Mucosa of gallbladder (tissue), 1 donor: Measurements from ENCODE around the gene C2CD2. TPM values are rescaled to one million over a fixed set of nuclear protein-coding genes. Genes with fewer than 3 reads are reported as not detected.

Source experiments
- DNase-seq: peaks from one replicate; pipeline ENCODE4 v3.0.0-alpha.2; 2020; ENCODE audit warnings: low spot score
- total RNA-seq: library from RNA; stranded (reverse); gene quantifications from one replicate; pipeline ENCODE4 v1.2.1, GENCODE V29; 2021
- donor health status: DM: no; HTN: no; CAD: no.

The C2CD2 gene
- total RNA-seq, 1 donor from 2014 or later: 30.8 TPM

DNA sequence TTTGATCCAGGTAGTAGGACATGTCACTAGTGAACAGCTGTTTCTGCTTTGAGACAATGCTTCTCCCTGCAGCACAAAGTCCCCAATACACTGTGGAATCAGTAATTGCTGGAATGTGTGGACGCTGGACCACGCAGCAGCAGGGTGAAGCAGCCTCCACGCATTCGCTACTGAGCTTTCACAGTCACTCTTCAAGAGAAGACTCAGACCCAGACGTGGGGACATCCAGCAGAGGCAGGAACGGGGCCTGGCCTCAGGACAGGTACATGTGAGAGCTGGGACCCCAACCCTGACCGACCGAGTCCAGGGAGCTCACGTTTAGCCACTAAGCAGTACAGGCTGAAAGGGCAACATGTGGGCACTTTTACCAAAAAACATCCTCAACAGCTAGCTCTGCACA, 40.6 kb downstream of the C2CD2 start:
- DNase-seq: no peak

DNA sequence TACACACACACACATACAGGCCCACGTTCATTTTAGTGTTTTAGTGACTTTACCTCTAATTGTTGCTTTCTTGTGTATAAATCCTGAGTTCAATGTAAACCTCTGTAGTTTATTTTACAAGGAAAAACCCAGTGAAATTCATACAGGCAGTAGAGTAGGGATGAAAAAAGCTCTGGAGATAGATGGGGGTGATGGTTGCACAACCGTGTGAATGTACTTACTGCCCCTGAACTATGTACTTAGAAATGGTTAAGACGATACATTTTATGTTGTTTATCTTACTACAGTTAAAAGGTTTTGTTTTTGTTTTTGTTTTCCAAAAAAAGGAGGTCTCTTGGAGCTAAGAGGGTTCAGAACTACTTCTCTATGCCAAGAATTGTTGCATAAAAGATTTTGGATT, 45.0 kb downstream of the C2CD2 start:
- DNase-seq: no peak

DNA sequence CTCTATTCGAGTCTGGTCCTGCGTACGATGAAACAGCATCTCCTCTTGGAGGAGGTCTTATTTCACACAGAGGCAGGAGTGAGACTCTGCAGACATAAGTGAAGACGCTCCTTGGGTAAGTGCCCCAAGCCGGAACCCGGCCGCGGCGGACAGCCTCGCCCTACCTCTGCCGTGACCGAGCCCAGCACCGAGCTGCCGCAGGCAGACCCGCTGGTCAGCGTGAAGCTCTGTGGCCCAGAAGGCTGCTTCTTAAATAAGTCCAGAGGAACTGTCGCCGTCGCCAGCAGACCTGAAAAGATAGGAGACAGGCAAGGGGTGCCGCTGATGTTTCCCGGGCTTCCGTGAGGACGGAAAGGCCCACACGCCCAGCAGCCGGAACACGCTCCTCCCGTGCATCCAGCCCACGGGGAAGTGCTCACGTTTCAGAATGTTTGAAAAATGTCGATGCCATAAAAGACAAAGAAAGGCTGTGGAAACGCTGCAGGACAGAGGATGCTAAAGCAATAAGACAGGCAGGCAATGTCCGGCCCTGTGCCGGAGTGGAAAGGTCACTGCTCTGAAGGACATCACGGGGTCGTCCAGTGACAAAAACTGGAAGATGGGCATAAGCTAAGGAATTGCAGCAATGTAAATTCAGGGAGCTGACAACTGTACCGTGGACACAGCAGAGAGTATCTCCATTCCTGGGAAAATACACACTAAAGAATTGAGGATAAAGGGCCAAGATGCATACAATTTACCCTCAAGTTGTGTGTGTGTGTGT, 46.1 kb downstream of the C2CD2 start:
- no peak for DNase-seq

DNA sequence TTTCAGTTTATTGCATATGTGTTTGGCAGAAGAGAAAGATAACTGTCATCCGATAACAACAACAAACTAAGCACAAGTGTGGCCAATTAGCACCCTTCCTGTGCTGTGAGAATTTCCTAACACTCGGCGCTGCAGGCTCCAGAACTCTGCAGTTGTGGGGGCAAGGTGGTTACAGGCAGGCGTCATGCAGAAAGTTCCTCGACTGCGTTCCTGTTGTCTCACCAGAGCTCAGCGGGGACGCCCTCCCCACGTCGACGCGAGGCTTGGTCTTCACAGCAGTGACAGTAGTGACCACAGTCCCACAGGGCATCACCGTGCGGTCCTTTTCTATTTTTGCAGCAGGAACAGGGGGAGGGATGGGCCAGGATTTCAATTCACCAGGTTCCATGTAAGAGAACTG, 47.0 kb downstream of the C2CD2 start:
- DNase-seq: no peak

DNA sequence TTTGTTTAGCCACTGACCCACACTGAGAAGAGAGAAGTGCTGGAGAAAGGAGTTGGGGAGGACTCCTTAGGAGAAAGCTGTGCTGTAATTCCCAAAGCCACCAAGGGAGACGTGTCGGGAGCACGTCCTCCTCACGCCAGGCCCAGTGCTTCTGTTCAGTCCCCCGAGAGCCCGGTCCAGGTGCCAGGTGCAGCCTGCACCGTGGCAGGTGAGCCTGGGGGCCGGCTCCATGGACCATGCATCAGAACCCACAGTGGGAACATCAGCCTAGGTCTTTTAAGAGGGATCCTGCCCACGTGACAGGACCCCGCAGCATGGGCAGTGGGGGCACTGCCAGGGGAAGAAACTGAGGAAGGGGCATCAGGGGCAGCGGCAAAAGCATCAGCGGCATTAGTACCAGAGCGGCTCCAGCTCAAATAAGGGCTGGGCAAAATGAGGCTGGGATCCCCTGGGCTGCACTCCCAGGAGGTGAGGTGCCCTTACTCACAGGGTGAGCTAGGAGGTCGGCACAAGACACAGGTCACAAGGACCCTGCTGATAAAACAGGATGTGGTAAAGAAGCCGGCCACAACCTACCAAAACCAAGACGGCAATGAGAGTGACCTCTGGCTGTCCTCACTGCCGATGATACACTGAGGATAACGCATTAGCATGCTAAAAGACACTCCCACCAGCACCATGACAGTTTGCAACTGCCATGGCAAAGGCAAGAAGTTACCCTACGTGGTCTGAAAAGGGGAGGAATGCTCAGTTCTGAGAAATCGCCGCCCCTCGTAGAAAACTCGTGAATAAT, 50.1 kb downstream of the C2CD2 start:
- DNase-seq: no peak

DNA sequence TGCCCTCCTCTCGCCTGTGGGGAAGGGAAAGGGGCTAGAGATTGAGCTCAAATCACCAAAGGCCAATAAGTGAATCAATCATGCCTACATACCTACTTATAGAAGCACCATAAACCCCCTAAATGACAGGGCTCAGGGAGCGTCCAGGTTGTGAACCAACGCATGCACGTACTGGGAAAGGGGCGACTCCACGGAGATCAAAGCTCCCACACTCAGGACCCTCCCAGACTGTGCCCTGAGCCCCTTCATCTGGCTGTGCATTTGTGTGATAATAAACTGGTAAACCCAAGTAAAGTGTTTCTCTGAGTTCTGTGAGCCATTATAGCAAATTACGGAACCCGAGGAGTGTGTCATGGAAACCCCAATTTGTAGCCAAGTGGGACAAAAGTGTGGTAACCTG, 50.9 kb downstream of the C2CD2 start:
- DNase-seq: no peak

DNA sequence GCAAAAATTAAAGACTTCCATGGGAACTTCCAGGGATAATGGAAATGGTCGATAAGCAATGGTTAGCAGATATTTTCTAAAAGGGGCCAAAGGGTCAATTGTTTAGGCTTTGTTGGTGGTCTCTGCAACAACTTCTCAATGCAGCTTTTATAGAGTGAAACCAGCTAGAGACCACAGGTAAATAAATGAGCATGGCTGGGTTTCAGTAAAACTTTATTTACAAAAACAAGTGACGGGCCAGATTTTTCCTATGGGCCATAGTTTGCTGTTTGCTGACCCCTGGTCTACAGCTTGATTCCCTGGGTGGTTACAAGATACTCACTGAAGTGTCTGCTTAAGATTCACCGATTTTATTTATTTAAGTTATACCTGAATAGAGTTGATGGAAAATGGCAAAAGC, 52.0 kb downstream of the C2CD2 start:
- DNase-seq: no peak

DNA sequence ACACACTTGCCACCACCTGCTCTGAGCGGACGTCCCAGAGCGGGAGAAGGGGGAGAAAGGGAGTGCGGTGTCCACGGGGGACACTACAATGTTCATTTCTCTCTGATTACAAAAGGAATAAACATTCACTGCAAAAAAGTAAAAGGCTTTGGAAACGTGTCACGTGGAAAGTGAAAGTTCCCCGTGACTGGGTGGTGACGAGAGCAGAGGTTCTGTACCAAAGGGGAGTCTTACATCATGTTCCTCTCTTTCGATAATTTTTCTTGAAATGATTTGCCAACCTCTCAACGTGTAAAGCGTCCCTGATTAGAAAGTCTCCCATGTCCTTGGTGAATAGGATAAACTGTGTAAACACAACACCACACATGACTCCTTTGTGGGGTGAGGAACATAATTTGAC, 52.7 kb downstream of the C2CD2 start:
- DNase-seq: no peak

DNA sequence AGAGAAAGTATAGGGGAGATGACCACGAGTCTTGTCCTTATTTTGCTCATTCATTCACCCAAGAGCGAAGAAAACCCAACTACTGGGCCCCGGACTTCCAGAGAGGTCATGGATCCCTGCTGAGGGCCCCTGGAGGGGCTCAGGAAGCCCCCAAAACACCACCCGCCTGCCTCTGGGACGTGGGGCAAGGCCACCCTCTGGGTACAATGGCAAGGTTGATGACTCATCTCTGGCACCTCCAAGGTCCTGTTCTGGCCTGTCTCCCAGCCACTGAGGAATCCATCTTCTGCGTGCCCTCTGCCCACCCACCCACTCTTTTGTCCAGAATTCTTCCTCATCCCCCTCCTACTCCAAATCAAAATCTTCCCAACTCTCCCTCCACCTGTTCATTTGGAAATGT, 53.4 kb downstream of the C2CD2 start:
- DNase-seq: no peak

DNA sequence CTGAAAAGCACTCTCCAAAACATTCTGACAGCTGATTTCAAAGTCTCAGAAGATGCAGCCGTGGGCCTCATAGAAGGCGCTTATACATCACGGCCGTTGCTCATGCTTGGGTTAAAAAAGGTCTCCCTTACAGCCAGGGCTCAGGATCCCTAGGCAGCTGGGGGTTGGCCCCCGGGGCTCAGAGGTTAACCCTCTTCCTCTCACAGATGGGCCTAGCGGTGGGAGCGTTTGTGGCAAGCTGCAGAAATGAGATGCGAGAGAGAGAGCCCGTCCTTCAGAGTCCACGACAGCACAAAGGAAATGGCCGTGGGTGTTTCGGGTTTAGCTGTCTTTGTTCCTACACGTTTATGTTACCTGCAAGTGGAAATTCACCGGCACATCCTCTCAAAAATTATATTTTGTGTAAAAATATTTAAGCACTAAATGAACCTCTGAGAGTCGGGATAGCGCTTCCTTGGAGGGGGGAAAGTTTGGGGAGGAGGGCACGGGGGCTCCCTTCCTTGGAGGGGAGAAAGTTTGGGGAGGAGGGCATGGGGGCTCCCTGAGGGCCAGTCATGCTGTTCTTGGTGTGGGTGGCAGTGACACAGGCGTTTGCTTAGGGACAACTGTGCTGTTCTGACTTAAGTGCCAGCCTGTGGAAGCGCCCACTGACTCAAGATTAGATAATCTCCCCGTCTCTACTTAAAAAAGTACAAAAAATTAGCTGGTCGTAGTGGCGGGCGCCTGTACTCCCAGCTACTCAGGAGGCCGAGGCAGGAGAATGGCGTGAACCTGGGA, 54.2 kb downstream of the C2CD2 start:
- no peak for DNase-seq

DNA sequence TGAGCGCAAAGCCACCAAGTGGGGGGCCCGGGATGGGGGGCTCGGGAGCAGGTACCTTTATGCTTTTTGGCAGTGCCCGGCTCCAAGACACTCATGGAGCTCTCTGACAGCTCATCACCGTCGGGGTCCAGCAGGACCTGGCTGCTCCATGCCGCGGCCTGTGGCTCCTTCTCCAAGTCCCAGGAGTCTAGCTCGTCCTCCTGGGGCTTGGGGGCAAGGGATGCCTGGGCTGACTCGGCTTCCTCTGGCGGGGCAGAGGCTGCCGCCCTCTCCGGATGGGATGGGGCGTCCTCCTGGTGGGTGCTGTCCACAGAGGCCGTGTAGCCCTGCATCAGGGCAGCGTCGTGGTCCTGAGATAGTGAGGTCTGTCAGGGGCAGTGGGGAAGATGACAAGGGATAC, 54.8 kb downstream of the C2CD2 start:
- DNase-seq: no peak

DNA sequence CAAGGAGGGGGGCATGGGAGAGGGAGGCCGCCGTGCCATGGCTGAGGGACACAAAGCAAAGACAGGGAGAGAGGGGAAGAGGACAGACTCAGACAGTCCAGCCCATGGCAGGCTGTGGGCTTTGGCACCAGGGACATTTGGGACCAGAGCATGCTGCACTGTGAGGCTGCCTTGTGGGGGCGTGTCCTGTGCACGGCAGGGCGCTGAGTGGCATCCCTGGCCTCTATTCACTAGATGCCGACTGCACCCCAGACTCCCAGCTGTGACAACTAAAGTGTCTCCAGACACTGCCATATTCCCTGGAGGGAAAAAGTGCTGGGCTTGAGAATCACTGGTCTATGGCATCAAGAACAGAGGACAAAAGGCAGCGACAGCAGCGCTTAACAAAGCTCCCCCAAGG, 56.1 kb downstream of the C2CD2 start:
- no peak for DNase-seq

DNA sequence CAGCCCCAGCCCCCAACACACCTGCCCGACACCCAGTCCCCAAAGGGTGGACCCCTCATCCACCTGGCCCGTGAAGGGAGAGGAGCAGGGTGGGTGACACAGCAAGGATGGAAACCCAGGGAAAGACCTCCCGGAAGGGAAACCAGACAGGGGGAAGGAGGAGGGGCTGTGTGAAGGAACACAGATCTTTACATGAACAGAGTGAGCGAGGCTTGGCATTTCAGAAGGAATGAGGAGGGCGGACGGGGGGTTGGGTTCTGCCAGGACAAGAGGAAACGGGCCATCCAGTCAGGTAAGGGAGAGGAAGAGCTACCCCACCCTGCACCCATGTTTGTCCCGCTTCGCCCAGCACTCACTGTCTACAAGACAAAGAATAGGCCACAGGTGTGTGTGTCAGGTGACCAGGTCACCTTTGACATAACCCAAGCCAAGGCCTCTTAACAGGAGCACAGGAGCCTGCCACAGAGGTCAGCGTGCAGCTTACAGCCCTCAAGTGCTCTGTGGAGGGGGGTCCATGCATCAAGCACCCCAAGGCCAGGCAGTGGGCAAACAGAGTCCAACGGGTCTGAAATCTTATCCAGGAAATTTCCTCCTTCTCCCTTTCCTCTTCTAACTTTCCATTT, 56.7 kb downstream of the C2CD2 start:
- no peak for DNase-seq

DNA sequence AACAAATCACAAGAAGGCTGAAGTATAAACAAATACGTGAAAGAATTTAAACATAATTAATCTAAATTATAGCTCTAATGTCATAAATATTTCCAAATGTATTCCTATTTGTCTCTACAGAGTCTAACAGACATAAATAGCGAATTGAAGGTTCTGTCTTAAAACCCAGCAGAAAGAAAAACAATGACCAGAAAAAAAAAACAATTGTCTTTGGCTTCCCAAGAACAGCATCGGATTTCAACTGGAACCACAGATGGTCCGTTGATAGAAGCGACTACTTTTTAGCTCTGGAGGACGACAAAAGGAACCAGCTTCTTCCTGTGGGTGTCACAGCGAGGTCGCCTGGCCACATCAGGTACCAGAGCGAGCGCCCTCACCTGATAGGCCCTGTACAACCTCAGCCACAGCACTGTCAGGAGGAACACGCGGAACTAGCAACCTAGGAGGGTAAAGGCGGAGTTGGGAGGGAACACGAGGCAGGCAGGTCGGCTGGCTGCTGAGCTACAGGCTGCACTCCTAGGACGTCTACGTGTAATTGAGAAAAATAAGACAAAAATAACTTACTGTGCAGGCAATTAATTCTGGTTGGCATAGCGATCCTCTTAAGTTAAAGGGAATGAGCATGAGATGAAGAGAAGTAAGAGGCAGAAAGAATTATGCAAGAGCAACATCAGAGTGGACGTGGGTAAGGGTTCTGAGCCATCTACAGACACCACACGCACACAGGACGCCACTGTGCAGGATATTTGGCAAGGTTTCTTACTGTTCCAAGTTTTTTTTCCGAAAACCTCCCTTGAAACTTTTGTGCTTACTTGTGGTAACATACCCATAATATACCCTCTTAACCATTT, 58.0 kb downstream of the C2CD2 start:
- no peak for DNase-seq

DNA sequence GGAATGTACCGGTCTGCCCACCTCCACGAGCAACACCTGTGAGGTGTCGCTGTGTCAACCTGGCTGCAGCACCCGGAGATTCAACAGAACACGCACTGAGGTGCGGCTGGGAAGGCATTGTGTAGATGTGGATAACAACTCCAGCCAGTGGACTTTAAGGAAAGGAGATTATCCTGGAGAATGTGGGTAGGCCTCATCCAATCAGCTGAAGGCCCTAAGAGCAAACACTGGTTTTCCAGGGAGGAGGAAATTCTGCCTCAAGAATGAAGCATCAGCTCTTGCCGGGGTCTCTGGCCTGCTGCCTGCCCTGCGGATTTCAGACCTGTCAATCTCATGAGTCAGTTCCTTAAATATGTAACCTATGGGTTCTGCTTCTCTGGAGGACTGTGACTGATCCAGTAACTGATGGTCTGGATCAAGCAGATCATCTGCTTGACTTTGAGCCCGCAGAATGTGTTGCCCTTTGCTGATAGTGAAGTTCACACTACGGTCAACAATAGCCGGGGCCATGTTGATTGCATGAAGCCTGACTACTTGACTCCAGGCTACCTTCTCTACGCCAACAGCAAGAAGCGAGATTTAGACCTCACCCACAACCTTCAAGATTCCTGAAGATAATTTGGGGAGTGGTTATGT, 58.8 kb downstream of the C2CD2 start:
- DNase-seq: no peak

DNA sequence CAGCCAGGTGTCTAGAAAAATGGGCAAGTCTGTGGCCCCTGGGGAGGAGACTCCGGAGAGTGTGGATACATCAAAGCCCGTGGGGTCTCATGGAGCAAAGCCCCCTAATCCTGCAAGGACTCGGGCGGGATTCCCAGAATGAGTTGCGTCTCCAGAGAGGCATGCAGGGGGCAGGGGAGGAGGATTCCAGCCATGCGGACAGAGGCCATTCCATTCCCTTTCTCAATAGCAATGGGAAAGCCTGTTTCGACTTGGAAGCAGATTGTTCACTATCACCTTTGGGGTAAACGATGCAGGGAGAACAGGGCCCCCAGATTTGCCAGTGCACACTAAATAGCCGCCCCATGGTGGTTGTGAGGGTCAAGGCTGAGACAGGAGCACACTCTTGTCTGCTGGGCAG, 59.3 kb downstream of the C2CD2 start:
- DNase-seq: no peak

DNA sequence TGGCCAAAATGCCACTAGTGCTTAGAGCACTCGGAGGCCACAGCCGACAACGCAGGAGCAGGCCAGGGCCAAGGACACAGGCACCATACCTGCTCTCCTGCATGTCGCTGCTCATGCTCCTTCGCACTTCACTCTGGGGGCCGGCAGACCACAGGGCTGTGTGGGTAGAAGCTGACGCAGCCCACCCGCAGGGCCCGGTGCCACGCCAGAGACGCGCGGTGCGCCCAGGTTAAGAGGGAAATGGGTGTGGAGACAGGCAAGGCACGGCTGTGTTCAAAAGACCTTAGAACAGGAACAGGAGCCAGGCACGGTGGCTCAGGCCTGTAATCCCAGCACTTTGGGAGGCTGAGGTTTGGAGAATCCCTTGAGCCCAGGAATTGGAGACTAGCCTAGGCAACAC, 61.1 kb downstream of the C2CD2 start:
- no peak for DNase-seq

DNA sequence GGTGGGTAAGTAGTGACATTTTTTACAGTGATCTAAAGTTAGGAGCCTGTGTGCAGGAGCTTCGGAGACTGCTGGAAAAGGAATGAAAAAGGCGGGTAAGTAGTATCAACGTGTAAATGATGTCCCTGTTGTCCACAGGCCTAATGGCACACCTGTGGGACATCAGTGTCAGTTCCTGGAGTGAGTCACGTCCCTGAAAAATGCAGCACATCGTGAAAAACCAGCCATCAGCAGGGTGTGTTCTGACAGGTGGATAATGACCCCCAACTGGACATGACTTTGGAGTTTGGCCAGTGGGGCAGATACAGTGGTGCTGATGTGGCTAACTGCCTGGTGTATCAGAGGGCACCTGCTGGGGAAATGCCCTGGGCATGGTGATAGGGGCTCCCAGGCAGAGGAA, 62.7 kb downstream of the C2CD2 start:
- DNase-seq: no peak

DNA sequence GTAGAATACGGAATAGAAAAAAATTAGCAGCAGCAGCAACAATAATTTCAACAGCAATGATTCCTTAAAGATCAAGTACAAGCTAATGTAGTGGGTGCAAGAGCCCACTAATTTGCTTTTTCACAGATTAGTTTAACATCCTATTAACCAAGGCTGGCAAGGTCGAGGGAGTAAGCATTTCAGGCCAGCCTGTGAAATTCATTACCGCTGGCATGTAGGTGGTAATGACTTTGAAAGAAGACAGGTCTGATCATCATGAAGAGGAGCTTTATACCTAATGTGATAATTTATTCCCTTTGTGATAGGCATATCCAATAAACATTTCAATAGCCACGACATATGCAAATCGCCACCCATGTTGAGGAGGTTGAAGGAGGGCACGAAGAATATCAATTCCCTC, 63.5 kb downstream of the C2CD2 start:
- no peak for DNase-seq

DNA sequence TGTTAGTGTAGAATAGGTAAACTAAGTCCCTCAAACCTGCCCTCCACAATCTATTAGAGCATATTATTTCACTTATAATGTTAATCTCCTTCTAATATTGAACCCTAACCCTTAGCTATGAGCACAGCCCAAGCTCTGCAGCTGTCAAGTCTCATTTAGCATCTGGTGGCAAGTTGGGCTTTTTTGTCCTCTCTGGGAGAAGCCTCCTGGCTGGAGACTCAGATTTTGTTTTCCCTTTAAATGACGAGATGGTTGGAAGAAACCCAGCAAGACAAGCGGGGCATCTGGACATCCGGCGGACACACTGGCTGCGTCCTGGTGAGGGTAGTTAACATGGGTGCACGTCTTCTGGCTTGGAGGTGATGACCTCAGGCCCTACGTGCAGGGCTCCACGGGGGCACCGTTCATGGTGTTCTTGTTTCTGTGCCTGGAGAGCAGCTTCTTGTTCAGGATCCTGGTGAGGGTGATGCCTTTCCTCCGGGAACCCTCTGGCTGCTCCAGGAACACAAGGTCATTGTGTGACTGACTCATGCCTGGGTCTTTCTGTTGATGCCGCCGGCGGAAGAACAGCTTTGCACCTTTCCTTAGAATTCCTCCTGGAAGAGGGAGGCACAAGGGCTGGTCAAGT, 65.0 kb downstream of the C2CD2 start:
- no peak for DNase-seq
